Liver (tissue), 9 donors: Measurements from ENCODE around the gene COL4A4. TPM values are rescaled to one million over a fixed set of nuclear protein-coding genes. Genes with fewer than 3 reads are reported as not detected.

Source experiments
- DNase-seq: peaks from one replicate; pipeline ENCODE4 v3.0.0-alpha.2; 2017; ENCODE audit warnings: low spot score
- H3K27ac ChIP-seq, 2 donors: one replicate each; pipeline ENCODE4 v1.7.0; 2013; ENCODE audit warnings: inconsistent platforms in 2 of 2, low read length in 2 of 2, control low read depth in 1 of 2, low read depth in 1 of 2, mild to moderate bottlenecking in 1 of 2
- H3K27me3 ChIP-seq, 4 donors: one replicate each; pipeline versions ENCODE4 v1.6.1 to v1.7.0; 2013; ENCODE audit warnings: low read length in 3 of 4, inconsistent platforms in 1 of 4, mild to moderate bottlenecking in 1 of 4, moderate library complexity in 1 of 4; ENCODE audit not compliant: control insufficient read depth in 4 of 4, insufficient read depth in 4 of 4
- H3K36me3 ChIP-seq, 4 donors: one replicate each; pipeline versions ENCODE4 v1.6.1 to v1.7.0; 2013; ENCODE audit warnings: low read length in 3 of 4, mild to moderate bottlenecking in 3 of 4, low read depth in 1 of 4, moderate library complexity in 1 of 4; ENCODE audit not compliant: control insufficient read depth in 4 of 4, insufficient read depth in 3 of 4
- H3K4me1 ChIP-seq, 4 donors: one replicate each; pipeline versions ENCODE4 v1.6.1 to v1.7.0; 2013; ENCODE audit warnings: low read length in 3 of 4, mild to moderate bottlenecking in 3 of 4, moderate library complexity in 1 of 4; ENCODE audit not compliant: control insufficient read depth in 4 of 4, insufficient read depth in 4 of 4
- H3K4me3 ChIP-seq, 3 donors: one replicate each; pipeline versions ENCODE4 v1.6.1 to v1.7.0; 2013; ENCODE audit warnings: low read length in 3 of 3, control low read depth in 1 of 3, low read depth in 1 of 3, mild to moderate bottlenecking in 1 of 3
- H3K9ac ChIP-seq, 2 donors: one replicate each; pipeline ENCODE4 v1.7.0; 2013; ENCODE audit warnings: low read length in 2 of 2, mild to moderate bottlenecking in 2 of 2, moderate library complexity in 2 of 2, control low read depth in 1 of 2, low read depth in 1 of 2
- H3K9me3 ChIP-seq, 4 donors: one replicate each; pipeline versions ENCODE4 v1.6.1 to v1.7.0; 2013; ENCODE audit warnings: low read length in 3 of 4; ENCODE audit not compliant: control insufficient read depth in 4 of 4
- ATF3 ChIP-seq: IDR thresholded peaks from 2 replicates; pipeline ENCODE4 v1.6.1; 2016; ENCODE audit warnings: antibody characterized with exemption
- EGR1 ChIP-seq, 2 donors: IDR thresholded peaks; 2 replicates each; pipeline ENCODE4 v1.6.1; 2016 to 2018; ENCODE audit warnings: antibody characterized with exemption in 2 of 2, low read depth in 2 of 2
- FOXA1 ChIP-seq: IDR thresholded peaks from 2 replicates; pipeline ENCODE4 v1.6.1; 2016; ENCODE audit warnings: antibody characterized with exemption
- FOXA2 ChIP-seq: IDR thresholded peaks from 2 replicates; pipeline ENCODE4 v1.6.1; 2016; ENCODE audit warnings: antibody characterized with exemption
- HNF4A ChIP-seq, 2 donors: conservative IDR thresholded peaks; 2 replicates each; pipeline ENCODE4 v1.6.1; 2016; ENCODE audit warnings: antibody characterized with exemption in 2 of 2, mild to moderate bottlenecking in 2 of 2
- HNF4G ChIP-seq: IDR thresholded peaks from 2 replicates; pipeline ENCODE4 v1.6.1; 2016; ENCODE audit warnings: antibody characterized with exemption
- JUND ChIP-seq, 2 donors: IDR thresholded peaks; 2 replicates each; pipeline ENCODE4 v1.6.1; 2016; ENCODE audit warnings: antibody characterized with exemption in 2 of 2
- MAX ChIP-seq: IDR thresholded peaks from 2 replicates; pipeline ENCODE4 v1.6.1; 2016; ENCODE audit warnings: antibody characterized with exemption
- RAD21 ChIP-seq, 2 donors: IDR thresholded peaks; 2 replicates each; pipeline ENCODE4 v1.6.1; 2016; ENCODE audit warnings: antibody characterized with exemption in 2 of 2, mild to moderate bottlenecking in 2 of 2
- RXRA ChIP-seq, 2 donors: IDR thresholded peaks; 2 replicates each; pipeline ENCODE4 v1.6.1; 2017 to 2018; ENCODE audit warnings: antibody characterized with exemption in 2 of 2, mild to moderate bottlenecking in 1 of 2
- SP1 ChIP-seq: IDR thresholded peaks from 2 replicates; pipeline ENCODE4 v1.6.1; 2018; ENCODE audit warnings: antibody characterized with exemption, mild to moderate bottlenecking
- TAF1 ChIP-seq: conservative IDR thresholded peaks from 2 replicates; pipeline ENCODE4 v1.6.1; 2016; ENCODE audit warnings: antibody characterized with exemption, mild to moderate bottlenecking
- YY1 ChIP-seq: IDR thresholded peaks from 2 replicates; pipeline ENCODE4 v1.6.1; 2016; ENCODE audit warnings: antibody characterized with exemption, mild to moderate bottlenecking
- WGBS: extraction: QIAGEN DNeasy Blood & Tissue Kit; methylation state at CpG from one replicate; pipeline ENCODE4 v1.1.7; 2013; 5-methylcytosine and 5-hydroxymethylcytosine counted together
- polyA plus RNA-seq, 2 donors: library from polyadenylated mRNA; stranded (reverse) in 1 of 2; unstranded in 1 of 2; fragments of 200-250 nt in 1 of 2; fragments of >200 nt in 1 of 2; fragmentation: Nextera tagmentation in 1 of 2; extraction: Ambion mirVana in 1 of 2; gene quantifications; one replicate each; pipeline versions ENCODE4 v1.2.1 to v1.2.3, GENCODE V29; 2013 to 2015
- total RNA-seq, 2 donors: library from RNA; depleted of rRNA; stranded (reverse); fragments of >200 nt; gene quantifications; one replicate each; pipeline ENCODE4 v1.2.3, GENCODE V29; 2014
- TF ChIP-seq, protein P1 (sequence below): IDR thresholded peaks from 2 replicates; pipeline ENCODE4 v1.6.1; 2016; ENCODE audit warnings: antibody characterized with exemption, mild to moderate bottlenecking
- TF ChIP-seq, protein P2 (sequence below): fragments of 150-350 bp; IDR thresholded peaks from 2 replicates; pipeline ENCODE4 v1.5.1; 2017; ENCODE audit warnings: improper control_type of control experiment, low read depth, low read length; ENCODE audit not compliant: missing input control
- donor health status: healthy.
- donor health status: healthy.
- donor health status: healthy.
- donor health status: healthy.
- donor health status: healthy.

Gene COL4A4
- total and polyA plus RNA-seq, 4 donors: 0.14 to 3.8 (median 0.82) TPM

- TF ChIP-seq, protein P1, sequence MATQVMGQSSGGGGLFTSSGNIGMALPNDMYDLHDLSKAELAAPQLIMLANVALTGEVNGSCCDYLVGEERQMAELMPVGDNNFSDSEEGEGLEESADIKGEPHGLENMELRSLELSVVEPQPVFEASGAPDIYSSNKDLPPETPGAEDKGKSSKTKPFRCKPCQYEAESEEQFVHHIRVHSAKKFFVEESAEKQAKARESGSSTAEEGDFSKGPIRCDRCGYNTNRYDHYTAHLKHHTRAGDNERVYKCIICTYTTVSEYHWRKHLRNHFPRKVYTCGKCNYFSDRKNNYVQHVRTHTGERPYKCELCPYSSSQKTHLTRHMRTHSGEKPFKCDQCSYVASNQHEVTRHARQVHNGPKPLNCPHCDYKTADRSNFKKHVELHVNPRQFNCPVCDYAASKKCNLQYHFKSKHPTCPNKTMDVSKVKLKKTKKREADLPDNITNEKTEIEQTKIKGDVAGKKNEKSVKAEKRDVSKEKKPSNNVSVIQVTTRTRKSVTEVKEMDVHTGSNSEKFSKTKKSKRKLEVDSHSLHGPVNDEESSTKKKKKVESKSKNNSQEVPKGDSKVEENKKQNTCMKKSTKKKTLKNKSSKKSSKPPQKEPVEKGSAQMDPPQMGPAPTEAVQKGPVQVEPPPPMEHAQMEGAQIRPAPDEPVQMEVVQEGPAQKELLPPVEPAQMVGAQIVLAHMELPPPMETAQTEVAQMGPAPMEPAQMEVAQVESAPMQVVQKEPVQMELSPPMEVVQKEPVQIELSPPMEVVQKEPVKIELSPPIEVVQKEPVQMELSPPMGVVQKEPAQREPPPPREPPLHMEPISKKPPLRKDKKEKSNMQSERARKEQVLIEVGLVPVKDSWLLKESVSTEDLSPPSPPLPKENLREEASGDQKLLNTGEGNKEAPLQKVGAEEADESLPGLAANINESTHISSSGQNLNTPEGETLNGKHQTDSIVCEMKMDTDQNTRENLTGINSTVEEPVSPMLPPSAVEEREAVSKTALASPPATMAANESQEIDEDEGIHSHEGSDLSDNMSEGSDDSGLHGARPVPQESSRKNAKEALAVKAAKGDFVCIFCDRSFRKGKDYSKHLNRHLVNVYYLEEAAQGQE: no peak
- TF ChIP-seq FOXA2 (no peak), JUND (IDR thresholded peaks at IDR 0.05) (no peak)
These were observed 200.5 kb downstream of the COL4A4 start (continued) for GRCh38 chr2:226963528-226963927.

DNA sequence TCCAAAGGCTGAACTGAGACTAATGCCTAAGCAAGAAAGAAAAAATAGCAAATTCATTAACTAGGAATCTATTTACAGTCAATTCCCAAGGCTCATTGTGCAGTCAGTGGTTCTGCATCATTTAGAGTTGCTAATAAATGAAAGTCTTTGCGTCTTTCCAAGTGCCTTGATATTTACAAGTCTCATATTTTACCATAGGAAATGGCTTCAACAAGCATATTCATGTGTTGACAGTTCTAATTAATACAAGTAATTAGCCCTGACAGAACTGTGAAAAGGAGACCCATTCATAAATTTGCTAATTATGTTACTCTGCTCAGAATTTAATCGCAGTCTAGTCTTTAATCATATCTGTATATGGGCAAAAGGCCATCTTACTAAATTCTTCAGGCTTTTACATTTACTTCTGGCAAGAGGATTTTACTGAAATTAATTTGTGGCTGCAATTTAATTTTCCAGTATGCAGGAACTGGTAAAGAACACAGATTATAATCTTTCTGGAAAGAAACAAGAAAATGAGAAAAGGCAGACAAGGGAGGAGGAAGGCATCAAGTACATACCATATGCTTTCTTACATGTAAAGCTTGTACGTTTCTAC is 201.7 kb downstream of the COL4A4 start:
- Histone ChIP-seq H3K27ac (no peak overlapping the region), H3K4me3 (no peak overlapping the region), H3K9me3 (no peaks in the 10 kb centered on the region), H3K9ac (no peak overlapping the region), H3K36me3 (no peaks in the 10 kb centered on the region), H3K27me3 (no peaks in the 10 kb centered on the region), H3K4me1 (no peaks in the 10 kb centered on the region)
- no peak for TF ChIP-seq FOXA2
- no peak for TF ChIP-seq EGR1 (IDR thresholded peaks at IDR 0.05; ENCODE audit: low read depth in 2 of 2)
- no peak for TF ChIP-seq HNF4G
- TF ChIP-seq, protein P2, sequence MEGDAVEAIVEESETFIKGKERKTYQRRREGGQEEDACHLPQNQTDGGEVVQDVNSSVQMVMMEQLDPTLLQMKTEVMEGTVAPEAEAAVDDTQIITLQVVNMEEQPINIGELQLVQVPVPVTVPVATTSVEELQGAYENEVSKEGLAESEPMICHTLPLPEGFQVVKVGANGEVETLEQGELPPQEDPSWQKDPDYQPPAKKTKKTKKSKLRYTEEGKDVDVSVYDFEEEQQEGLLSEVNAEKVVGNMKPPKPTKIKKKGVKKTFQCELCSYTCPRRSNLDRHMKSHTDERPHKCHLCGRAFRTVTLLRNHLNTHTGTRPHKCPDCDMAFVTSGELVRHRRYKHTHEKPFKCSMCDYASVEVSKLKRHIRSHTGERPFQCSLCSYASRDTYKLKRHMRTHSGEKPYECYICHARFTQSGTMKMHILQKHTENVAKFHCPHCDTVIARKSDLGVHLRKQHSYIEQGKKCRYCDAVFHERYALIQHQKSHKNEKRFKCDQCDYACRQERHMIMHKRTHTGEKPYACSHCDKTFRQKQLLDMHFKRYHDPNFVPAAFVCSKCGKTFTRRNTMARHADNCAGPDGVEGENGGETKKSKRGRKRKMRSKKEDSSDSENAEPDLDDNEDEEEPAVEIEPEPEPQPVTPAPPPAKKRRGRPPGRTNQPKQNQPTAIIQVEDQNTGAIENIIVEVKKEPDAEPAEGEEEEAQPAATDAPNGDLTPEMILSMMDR: no peak
- TF ChIP-seq TAF1: no peak
- TF ChIP-seq JUND (IDR thresholded peaks at IDR 0.05): no peak
- no peak for TF ChIP-seq SP1
- TF ChIP-seq, protein P1: no peak
- no peak for TF ChIP-seq MAX
- TF ChIP-seq HNF4A (conservative IDR thresholded peaks at IDR 0.05): no peak
- TF ChIP-seq RAD21 (IDR thresholded peaks at IDR 0.05): no peak
- TF ChIP-seq ATF3: no peak
- TF ChIP-seq YY1: no peak
- TF ChIP-seq FOXA1: no peak
- TF ChIP-seq RXRA (IDR thresholded peaks at IDR 0.05): no peak
- WGBS: 95% methylated on average over 3 of the region's 3 CpGs
- no peak for DNase-seq
